GM18909 (cell line): Measurements from ENCODE around the gene VWA5B1.

Source experiments
- ATAC-seq: cut with Tn5 transposase; IDR thresholded peaks from one replicate; pipeline ENCODE4 v1.9.1; 2021; ENCODE audit warnings: mild to moderate bottlenecking; ENCODE audit not compliant: unreplicated experiment, poor library complexity

VWA5B1 gene

GRCh38 chr1:20402585-20403422, 112.1 kb downstream of the VWA5B1 start:
- ATAC-seq: no peak

- no peak for ATAC-seq
Measured at GRCh38 chr1:20403423-20404145, 112.9 kb downstream of the VWA5B1 start.

GRCh38 chr1:20404466-20404865, 113.8 kb downstream of the VWA5B1 start:
- no peak for ATAC-seq
